ENCODE results near the gene B3GNT9.

Gene B3GNT9

DNA sequence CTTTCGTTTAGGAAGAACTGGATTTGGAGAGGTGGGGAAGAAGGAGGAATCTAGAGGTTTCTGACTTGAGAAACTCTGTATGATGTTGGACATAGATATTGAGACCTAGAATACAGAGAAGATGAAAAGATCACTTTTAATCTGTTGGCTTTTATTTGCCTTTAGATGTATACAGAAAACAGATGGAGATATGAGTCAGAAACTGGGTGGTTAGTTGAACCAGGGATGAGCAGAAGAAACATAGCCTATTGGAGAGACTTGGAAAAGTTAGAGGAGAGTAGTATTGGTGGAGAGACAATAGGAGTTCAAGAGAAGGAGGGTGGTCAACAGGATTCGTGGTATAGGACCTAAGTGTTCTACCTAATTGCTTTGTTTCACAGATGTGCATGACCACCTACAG is 36.0 kb downstream of the B3GNT9 start:
- no peak overlapping the region for H3K4me3 ChIP-seq (ENCODE audit: low read depth, low read length)
- no peak overlapping the region for H3K14ac ChIP-seq (ENCODE audit: low read length)
- WGBS (ENCODE audit: extremely low coverage, insufficient coverage, insufficient read length) = 100% methylated on average over 2 of the region's 2 CpGs
- no peak overlapping the region for H3K9ac ChIP-seq (ENCODE audit: low read length)
- H4K12ac ChIP-seq (ENCODE audit: low read depth, low read length) = no peak overlapping the region
- peaks cover 0 to 10% of the 10 kb centered on the region in 2 experiments for H3K4me1 ChIP-seq (ENCODE audit: control insufficient read depth in 1 of 2, insufficient read depth in 2 of 2, low read length in 2 of 2)
- H2BK5ac ChIP-seq (ENCODE audit: low read depth, low read length, poor library complexity) = no peak overlapping the region
- H3K9me3 ChIP-seq (ENCODE audit: insufficient read depth, low read depth, low read length) = no peaks in the 10 kb centered on the region
- no peak overlapping the region for H3K23ac ChIP-seq (ENCODE audit: low read length)
- no peak overlapping the region for H2AK5ac ChIP-seq (ENCODE audit: low read length)
- no peaks in the 10 kb centered on the region for H3K36me3 ChIP-seq (ENCODE audit: control insufficient read depth in 1 of 2, insufficient read depth in 2 of 2, low read length in 2 of 2)
- no peak for DNase-seq
- peaks cover 7% of the 10 kb centered on the region for H3K79me2 ChIP-seq (ENCODE audit: control insufficient read depth, insufficient read depth, low read length, poor library complexity)
- no peak overlapping the region for H2AFZ ChIP-seq (ENCODE audit: insufficient read depth, low read length, poor library complexity)
- H3K79me1 ChIP-seq (ENCODE audit: low read length) = peaks cover 2% of the 10 kb centered on the region
- no peak overlapping the region for H3K18ac ChIP-seq (ENCODE audit: low read length)
- no peak overlapping the region for H3K27ac ChIP-seq (ENCODE audit: low read depth, low read length)
- H4K8ac ChIP-seq (ENCODE audit: low read depth, low read length) = no peak overlapping the region
- no peak overlapping the region for H2BK120ac ChIP-seq (ENCODE audit: insufficient read depth, low read length, poor library complexity)
- H2BK12ac ChIP-seq (ENCODE audit: low read length) = no peak overlapping the region
- no peak overlapping the region for H4K91ac ChIP-seq (ENCODE audit: low read depth, low read length)
- no peak overlapping the region for H3K4ac ChIP-seq (ENCODE audit: low read depth, low read length)
- no peaks in the 10 kb centered on the region for H3K27me3 ChIP-seq (ENCODE audit: insufficient read depth, low read length)
- H3K4me2 ChIP-seq (ENCODE audit: low read length) = no peak overlapping the region

- DNase-seq = peak; percentile 70 to 88
- no peak overlapping the region for H2BK120ac ChIP-seq (ENCODE audit: insufficient read depth, low read length, poor library complexity)
- no peak overlapping the region for H3K4ac ChIP-seq (ENCODE audit: low read depth, low read length)
- no peak overlapping the region for H3K4me2 ChIP-seq (ENCODE audit: low read length)
- no peaks in the 10 kb centered on the region for H3K9me3 ChIP-seq (ENCODE audit: insufficient read depth, low read depth, low read length)
- H4K12ac ChIP-seq (ENCODE audit: low read depth, low read length) = no peak overlapping the region
- H3K36me3 ChIP-seq (ENCODE audit: control insufficient read depth in 1 of 2, insufficient read depth in 2 of 2, low read length in 2 of 2) = no peaks in the 10 kb centered on the region
- H2BK12ac ChIP-seq (ENCODE audit: low read length) = no peak overlapping the region
- no peak overlapping the region for H2BK5ac ChIP-seq (ENCODE audit: low read depth, low read length, poor library complexity)
- peaks cover 7 to 18% of the 10 kb centered on the region in 2 experiments for H3K4me1 ChIP-seq (ENCODE audit: control insufficient read depth in 1 of 2, insufficient read depth in 2 of 2, low read length in 2 of 2)
- no peak overlapping the region for H3K27ac ChIP-seq (ENCODE audit: low read depth, low read length)
- peaks cover 8% of the 10 kb centered on the region for H3K79me1 ChIP-seq (ENCODE audit: low read length)
- H3K14ac ChIP-seq (ENCODE audit: low read length) = no peak overlapping the region
- no peak overlapping the region for H2AFZ ChIP-seq (ENCODE audit: insufficient read depth, low read length, poor library complexity)
- no peak overlapping the region for H3K23ac ChIP-seq (ENCODE audit: low read length)
- no peak overlapping the region for H3K18ac ChIP-seq (ENCODE audit: low read length)
- no peak overlapping the region for H4K91ac ChIP-seq (ENCODE audit: low read depth, low read length)
- H3K27me3 ChIP-seq (ENCODE audit: insufficient read depth, low read length) = no peaks in the 10 kb centered on the region
- no peak overlapping the region for H4K8ac ChIP-seq (ENCODE audit: low read depth, low read length)
- no peak overlapping the region for H2AK5ac ChIP-seq (ENCODE audit: low read length)
- H3K79me2 ChIP-seq (ENCODE audit: control insufficient read depth, insufficient read depth, low read length, poor library complexity) = peaks cover 12% of the 10 kb centered on the region
- no peak overlapping the region for H3K4me3 ChIP-seq (ENCODE audit: low read depth, low read length)
- H3K9ac ChIP-seq (ENCODE audit: low read length) = no peak overlapping the region
- no CpG with 5 or more reads among the region's 4 CpGs for WGBS (ENCODE audit: extremely low coverage, insufficient coverage, insufficient read length)
Observed at GRCh38 chr16:67112591-67113399, 38.0 kb downstream of the B3GNT9 start.

DNA sequence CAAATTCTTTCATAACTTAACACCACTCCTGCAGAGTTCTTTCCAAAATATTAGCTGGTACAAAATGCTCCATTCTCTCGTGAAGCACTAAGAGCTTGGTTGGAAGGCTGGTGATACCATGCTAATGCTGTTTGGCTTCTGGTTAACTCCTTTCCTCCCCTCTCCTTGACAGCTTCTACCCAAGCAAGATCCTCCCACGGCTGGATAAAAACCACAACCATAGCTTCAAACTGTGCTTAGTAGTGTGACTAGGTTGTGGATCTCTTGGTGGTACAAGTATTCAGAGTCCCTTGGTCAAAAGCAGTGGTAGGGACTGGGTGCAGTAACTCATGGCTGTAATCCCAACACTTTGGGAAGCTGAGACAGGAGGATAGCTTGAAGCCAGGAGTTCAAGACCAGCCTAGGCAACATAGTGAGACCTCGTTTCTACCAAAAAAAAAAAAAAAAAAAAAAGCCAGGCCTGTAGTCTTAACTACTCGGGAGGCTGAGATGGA is 38.8 kb downstream of the B3GNT9 start:
- H3K14ac ChIP-seq (ENCODE audit: low read length) = no peak overlapping the region

GRCh38 chr16:67109407-67110135 is 41.2 kb downstream of the B3GNT9 start, which contains the start of gene PHAF1:
PHAF1 (plus strand) TSS chr16:67109941; CDS start chr16:67110176, 235 bp downstream.
- H3K23ac ChIP-seq (ENCODE audit: low read length) = peak within 1 kb of the TSS; percentile 25
- H3K14ac ChIP-seq (ENCODE audit: low read length) = peak within 1 kb of the TSS; percentile 81
- peak within 1 kb of the TSS; percentile 18 for H2AK5ac ChIP-seq (ENCODE audit: low read length)
- no CpG with 5 or more reads among the region's 63 CpGs for WGBS (ENCODE audit: extremely low coverage, insufficient coverage, insufficient read length)
- peak within 1 kb of the TSS; percentile 63 for H3K27ac ChIP-seq (ENCODE audit: low read depth, low read length)
- H3K27me3 ChIP-seq (ENCODE audit: insufficient read depth, low read length) = no peaks in the 10 kb centered on the region
- H2BK5ac ChIP-seq (ENCODE audit: low read depth, low read length, poor library complexity) = peak within 1 kb of the TSS; percentile 24
- H4K91ac ChIP-seq (ENCODE audit: low read depth, low read length) = peak within 1 kb of the TSS; percentile 42
- peaks cover 8% of the 10 kb centered on the region for H3K79me1 ChIP-seq (ENCODE audit: low read length)
- peak within 1 kb of the TSS; percentile 98 for H3K4me2 ChIP-seq (ENCODE audit: low read length)
- peak within 1 kb of the TSS; percentile 64 for H3K18ac ChIP-seq (ENCODE audit: low read length)
- H3K4me3 ChIP-seq (ENCODE audit: low read depth, low read length) = peak within 1 kb of the TSS; percentile 93
- H3K9ac ChIP-seq (ENCODE audit: low read length) = peak within 1 kb of the TSS; percentile 98
- peak; percentile 91 to 96 for DNase-seq
- H3K9me3 ChIP-seq (ENCODE audit: insufficient read depth, low read depth, low read length) = no peaks in the 10 kb centered on the region
- H3K4me1 ChIP-seq (ENCODE audit: control insufficient read depth in 1 of 2, insufficient read depth in 2 of 2, low read length in 2 of 2) = peaks cover 7 to 16% of the 10 kb centered on the region in 2 experiments
- H2BK120ac ChIP-seq (ENCODE audit: insufficient read depth, low read length, poor library complexity) = peak within 1 kb of the TSS; percentile 46
- H4K12ac ChIP-seq (ENCODE audit: low read depth, low read length) = peak within 1 kb of the TSS; percentile 89
- no peak within 1 kb of the TSS for H2BK12ac ChIP-seq (ENCODE audit: low read length)
- H3K4ac ChIP-seq (ENCODE audit: low read depth, low read length) = peak within 1 kb of the TSS; percentile 96
- no peaks in the 10 kb centered on the region for H3K36me3 ChIP-seq (ENCODE audit: control insufficient read depth in 1 of 2, insufficient read depth in 2 of 2, low read length in 2 of 2)
- peak within 1 kb of the TSS; percentile 90 for H4K8ac ChIP-seq (ENCODE audit: low read depth, low read length)
- peak within 1 kb of the TSS; percentile 70 for H2AFZ ChIP-seq (ENCODE audit: insufficient read depth, low read length, poor library complexity)
- H3K79me2 ChIP-seq (ENCODE audit: control insufficient read depth, insufficient read depth, low read length, poor library complexity) = peaks cover 12% of the 10 kb centered on the region

More for the DNA sequence above, 38.8 kb downstream of the B3GNT9 start:
- Histone ChIP-seq H4K91ac (ENCODE audit: low read depth, low read length) (no peak overlapping the region), H3K27me3 (ENCODE audit: insufficient read depth, low read length) (no peaks in the 10 kb centered on the region), H3K18ac (ENCODE audit: low read length) (no peak overlapping the region), H4K8ac (ENCODE audit: low read depth, low read length) (no peak overlapping the region), H3K4me3 (ENCODE audit: low read depth, low read length) (no peak overlapping the region), H3K9me3 (ENCODE audit: insufficient read depth, low read depth, low read length) (no peaks in the 10 kb centered on the region), H3K4me1 (ENCODE audit: control insufficient read depth in 1 of 2, insufficient read depth in 2 of 2, low read length in 2 of 2) (peaks cover 7 to 18% of the 10 kb centered on the region in 2 experiments), H3K9ac (ENCODE audit: low read length) (no peak overlapping the region), H2AK5ac (ENCODE audit: low read length) (no peak overlapping the region), H3K27ac (ENCODE audit: low read depth, low read length) (no peak overlapping the region), H3K4ac (ENCODE audit: low read depth, low read length) (no peak overlapping the region), H2BK120ac (ENCODE audit: insufficient read depth, low read length, poor library complexity) (no peak overlapping the region), H3K4me2 (ENCODE audit: low read length) (no peak overlapping the region), H3K79me2 (ENCODE audit: control insufficient read depth, insufficient read depth, low read length, poor library complexity) (peaks cover 12% of the 10 kb centered on the region), H3K23ac (ENCODE audit: low read length) (no peak overlapping the region), H2AFZ (ENCODE audit: insufficient read depth, low read length, poor library complexity) (no peak overlapping the region), H2BK12ac (ENCODE audit: low read length) (no peak overlapping the region), H4K12ac (ENCODE audit: low read depth, low read length) (no peak overlapping the region), H3K36me3 (ENCODE audit: control insufficient read depth in 1 of 2, insufficient read depth in 2 of 2, low read length in 2 of 2) (no peaks in the 10 kb centered on the region), H2BK5ac (ENCODE audit: low read depth, low read length, poor library complexity) (no peak overlapping the region), H3K79me1 (ENCODE audit: low read length) (peaks cover 8% of the 10 kb centered on the region)
- DNase-seq = no peak
- no CpG with 5 or more reads among the region's 4 CpGs for WGBS (ENCODE audit: extremely low coverage, insufficient coverage, insufficient read length)
